ENCODE data around the gene ROBO2. TPM values are rescaled to one million over a fixed set of nuclear protein-coding genes. Genes with fewer than 3 reads are reported as not detected.

The ROBO2 gene
- total and polyA plus RNA-seq, 2 experiments from 2014 or later = 1.5 to 7.8 TPM

DNA sequence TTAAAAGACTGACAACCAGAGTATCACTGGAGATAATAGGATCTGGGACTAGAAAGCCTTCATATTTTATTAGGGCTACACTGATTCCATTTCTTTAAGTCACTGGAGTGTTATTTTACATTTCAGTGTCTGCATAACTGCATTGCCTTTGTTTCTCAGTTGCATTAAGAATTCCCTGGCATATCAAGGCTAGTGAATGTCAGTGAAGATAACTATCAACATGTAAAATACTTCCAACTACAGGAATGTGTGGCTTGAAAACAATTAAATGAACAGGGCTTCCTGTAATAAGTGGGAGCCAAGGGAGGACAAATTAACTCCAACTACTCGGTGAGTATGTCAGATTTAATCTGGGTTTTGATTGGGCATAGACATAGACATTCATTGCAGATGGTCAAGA, 628.5 kb downstream of the ROBO2 start:
- H3K4me3 Mint-ChIP-seq = no peak overlapping the region
- TF ChIP-seq, protein P1, sequence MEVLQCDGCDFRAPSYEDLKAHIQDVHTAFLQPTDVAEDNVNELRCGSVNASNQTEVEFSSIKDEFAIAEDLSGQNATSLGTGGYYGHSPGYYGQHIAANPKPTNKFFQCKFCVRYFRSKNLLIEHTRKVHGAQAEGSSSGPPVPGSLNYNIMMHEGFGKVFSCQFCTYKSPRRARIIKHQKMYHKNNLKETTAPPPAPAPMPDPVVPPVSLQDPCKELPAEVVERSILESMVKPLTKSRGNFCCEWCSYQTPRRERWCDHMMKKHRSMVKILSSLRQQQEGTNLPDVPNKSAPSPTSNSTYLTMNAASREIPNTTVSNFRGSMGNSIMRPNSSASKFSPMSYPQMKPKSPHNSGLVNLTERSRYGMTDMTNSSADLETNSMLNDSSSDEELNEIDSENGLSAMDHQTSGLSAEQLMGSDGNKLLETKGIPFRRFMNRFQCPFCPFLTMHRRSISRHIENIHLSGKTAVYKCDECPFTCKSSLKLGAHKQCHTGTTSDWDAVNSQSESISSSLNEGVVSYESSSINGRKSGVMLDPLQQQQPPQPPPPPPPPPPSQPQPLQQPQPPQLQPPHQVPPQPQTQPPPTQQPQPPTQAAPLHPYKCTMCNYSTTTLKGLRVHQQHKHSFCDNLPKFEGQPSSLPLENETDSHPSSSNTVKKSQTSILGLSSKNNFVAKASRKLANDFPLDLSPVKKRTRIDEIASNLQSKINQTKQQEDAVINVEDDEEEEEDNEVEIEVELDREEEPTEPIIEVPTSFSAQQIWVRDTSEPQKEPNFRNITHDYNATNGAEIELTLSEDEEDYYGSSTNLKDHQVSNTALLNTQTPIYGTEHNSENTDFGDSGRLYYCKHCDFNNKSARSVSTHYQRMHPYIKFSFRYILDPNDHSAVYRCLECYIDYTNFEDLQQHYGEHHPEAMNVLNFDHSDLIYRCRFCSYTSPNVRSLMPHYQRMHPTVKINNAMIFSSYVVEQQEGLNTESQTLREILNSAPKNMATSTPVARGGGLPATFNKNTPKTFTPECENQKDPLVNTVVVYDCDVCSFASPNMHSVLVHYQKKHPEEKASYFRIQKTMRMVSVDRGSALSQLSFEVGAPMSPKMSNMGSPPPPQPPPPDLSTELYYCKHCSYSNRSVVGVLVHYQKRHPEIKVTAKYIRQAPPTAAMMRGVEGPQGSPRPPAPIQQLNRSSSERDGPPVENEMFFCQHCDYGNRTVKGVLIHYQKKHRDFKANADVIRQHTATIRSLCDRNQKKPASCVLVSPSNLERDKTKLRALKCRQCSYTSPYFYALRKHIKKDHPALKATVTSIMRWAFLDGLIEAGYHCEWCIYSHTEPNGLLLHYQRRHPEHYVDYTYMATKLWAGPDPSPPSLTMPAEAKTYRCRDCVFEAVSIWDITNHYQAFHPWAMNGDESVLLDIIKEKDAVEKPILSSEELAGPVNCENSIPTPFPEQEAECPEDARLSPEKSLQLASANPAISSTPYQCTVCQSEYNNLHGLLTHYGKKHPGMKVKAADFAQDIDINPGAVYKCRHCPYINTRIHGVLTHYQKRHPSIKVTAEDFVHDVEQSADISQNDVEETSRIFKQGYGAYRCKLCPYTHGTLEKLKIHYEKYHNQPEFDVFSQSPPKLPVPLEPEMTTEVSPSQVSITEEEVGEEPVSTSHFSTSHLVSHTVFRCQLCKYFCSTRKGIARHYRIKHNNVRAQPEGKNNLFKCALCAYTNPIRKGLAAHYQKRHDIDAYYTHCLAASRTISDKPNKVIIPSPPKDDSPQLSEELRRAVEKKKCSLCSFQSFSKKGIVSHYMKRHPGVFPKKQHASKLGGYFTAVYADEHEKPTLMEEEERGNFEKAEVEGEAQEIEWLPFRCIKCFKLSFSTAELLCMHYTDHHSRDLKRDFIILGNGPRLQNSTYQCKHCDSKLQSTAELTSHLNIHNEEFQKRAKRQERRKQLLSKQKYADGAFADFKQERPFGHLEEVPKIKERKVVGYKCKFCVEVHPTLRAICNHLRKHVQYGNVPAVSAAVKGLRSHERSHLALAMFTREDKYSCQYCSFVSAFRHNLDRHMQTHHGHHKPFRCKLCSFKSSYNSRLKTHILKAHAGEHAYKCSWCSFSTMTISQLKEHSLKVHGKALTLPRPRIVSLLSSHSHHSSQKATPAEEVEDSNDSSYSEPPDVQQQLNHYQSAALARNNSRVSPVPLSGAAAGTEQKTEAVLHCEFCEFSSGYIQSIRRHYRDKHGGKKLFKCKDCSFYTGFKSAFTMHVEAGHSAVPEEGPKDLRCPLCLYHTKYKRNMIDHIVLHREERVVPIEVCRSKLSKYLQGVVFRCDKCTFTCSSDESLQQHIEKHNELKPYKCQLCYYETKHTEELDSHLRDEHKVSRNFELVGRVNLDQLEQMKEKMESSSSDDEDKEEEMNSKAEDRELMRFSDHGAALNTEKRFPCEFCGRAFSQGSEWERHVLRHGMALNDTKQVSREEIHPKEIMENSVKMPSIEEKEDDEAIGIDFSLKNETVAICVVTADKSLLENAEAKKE (CRISPR knock-in tag; IDR thresholded peaks at IDR 0.05) = no peak
- no peak for TF ChIP-seq JUNB (IDR thresholded peaks at IDR 0.05; ENCODE audit: unreplicated experiment)
- no peak for TF ChIP-seq CREB1 (CRISPR knock-in tag; IDR thresholded peaks at IDR 0.05; ENCODE audit: low read depth)
- TF ChIP-seq, protein P2, sequence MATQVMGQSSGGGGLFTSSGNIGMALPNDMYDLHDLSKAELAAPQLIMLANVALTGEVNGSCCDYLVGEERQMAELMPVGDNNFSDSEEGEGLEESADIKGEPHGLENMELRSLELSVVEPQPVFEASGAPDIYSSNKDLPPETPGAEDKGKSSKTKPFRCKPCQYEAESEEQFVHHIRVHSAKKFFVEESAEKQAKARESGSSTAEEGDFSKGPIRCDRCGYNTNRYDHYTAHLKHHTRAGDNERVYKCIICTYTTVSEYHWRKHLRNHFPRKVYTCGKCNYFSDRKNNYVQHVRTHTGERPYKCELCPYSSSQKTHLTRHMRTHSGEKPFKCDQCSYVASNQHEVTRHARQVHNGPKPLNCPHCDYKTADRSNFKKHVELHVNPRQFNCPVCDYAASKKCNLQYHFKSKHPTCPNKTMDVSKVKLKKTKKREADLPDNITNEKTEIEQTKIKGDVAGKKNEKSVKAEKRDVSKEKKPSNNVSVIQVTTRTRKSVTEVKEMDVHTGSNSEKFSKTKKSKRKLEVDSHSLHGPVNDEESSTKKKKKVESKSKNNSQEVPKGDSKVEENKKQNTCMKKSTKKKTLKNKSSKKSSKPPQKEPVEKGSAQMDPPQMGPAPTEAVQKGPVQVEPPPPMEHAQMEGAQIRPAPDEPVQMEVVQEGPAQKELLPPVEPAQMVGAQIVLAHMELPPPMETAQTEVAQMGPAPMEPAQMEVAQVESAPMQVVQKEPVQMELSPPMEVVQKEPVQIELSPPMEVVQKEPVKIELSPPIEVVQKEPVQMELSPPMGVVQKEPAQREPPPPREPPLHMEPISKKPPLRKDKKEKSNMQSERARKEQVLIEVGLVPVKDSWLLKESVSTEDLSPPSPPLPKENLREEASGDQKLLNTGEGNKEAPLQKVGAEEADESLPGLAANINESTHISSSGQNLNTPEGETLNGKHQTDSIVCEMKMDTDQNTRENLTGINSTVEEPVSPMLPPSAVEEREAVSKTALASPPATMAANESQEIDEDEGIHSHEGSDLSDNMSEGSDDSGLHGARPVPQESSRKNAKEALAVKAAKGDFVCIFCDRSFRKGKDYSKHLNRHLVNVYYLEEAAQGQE (IDR thresholded peaks at IDR 0.05; ENCODE audit: unreplicated experiment) = no peak
- TF ChIP-seq, protein P3, sequence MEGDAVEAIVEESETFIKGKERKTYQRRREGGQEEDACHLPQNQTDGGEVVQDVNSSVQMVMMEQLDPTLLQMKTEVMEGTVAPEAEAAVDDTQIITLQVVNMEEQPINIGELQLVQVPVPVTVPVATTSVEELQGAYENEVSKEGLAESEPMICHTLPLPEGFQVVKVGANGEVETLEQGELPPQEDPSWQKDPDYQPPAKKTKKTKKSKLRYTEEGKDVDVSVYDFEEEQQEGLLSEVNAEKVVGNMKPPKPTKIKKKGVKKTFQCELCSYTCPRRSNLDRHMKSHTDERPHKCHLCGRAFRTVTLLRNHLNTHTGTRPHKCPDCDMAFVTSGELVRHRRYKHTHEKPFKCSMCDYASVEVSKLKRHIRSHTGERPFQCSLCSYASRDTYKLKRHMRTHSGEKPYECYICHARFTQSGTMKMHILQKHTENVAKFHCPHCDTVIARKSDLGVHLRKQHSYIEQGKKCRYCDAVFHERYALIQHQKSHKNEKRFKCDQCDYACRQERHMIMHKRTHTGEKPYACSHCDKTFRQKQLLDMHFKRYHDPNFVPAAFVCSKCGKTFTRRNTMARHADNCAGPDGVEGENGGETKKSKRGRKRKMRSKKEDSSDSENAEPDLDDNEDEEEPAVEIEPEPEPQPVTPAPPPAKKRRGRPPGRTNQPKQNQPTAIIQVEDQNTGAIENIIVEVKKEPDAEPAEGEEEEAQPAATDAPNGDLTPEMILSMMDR (conservative IDR thresholded peaks at IDR 0.05; ENCODE audit: low read depth in 2 of 2) = no peak
- no peak for TF ChIP-seq EZH2phosphoT487 (IDR thresholded peaks at IDR 0.05; ENCODE audit: unreplicated experiment)
- no peak for DNase-seq (ENCODE audit: low spot score)
- ATAC-seq = no peak
- no peak overlapping the region for H3K27ac ChIP-seq (ENCODE audit: low read depth)
- H3K36me3 ChIP-seq (ENCODE audit: insufficient read depth) = 0 out of 2 replicates have a peak, but pooled peaks cover 3% of the 10 kb centered on the region
- no peaks in the 10 kb centered on the region for H3K27me3 ChIP-seq (ENCODE audit: insufficient read depth)
- peaks cover 2% of the 10 kb centered on the region; the same call in 2 of the 3 replicates for H3K36me3 Mint-ChIP-seq (ENCODE audit: low read depth)
- no peaks in the 10 kb centered on the region for H3K4me1 ChIP-seq (ENCODE audit: insufficient read depth)
- H2AFZ ChIP-seq = no peak overlapping the region
- no peak overlapping the region for H3K27ac Mint-ChIP-seq
- no peak overlapping the region for H3K4me2 ChIP-seq
- H3F3A ChIP-seq (replicated peaks; ENCODE audit: low read depth) = no peaks in the 10 kb centered on the region
- no peaks in the 10 kb centered on the region for H3K79me2 ChIP-seq (replicated peaks; ENCODE audit: insufficient read depth)
- no peaks in the 10 kb centered on the region for H4K20me1 ChIP-seq (replicated peaks; ENCODE audit: insufficient read depth)
- 0 out of 2 replicates have a peak, but pooled peaks cover 16% of the 10 kb centered on the region for H3K9me2 ChIP-seq (ENCODE audit: insufficient read depth)
- H3K4me3 ChIP-seq = no peak overlapping the region
- no peaks in the 10 kb centered on the region for H3K27me3 Mint-ChIP-seq (ENCODE audit: insufficient read depth, low read depth, poor library complexity)
- peaks cover 13% of the 10 kb centered on the region for H3K9me3 Mint-ChIP-seq
- H3K4me1 Mint-ChIP-seq = no peaks in the 10 kb centered on the region; the same call in 2 of the 3 replicates
